GM12801 (cell line): ENCODE data around the gene YLPM1.

Source experiments
- TF ChIP-seq, protein P1 (sequence below): IDR thresholded peaks from one replicate; pipeline ENCODE4 v1.5.1; 2011; ENCODE audit warnings: control low read depth; ENCODE audit not compliant: insufficient read length; ENCODE audit errors: extremely low read depth

The YLPM1 gene

DNA sequence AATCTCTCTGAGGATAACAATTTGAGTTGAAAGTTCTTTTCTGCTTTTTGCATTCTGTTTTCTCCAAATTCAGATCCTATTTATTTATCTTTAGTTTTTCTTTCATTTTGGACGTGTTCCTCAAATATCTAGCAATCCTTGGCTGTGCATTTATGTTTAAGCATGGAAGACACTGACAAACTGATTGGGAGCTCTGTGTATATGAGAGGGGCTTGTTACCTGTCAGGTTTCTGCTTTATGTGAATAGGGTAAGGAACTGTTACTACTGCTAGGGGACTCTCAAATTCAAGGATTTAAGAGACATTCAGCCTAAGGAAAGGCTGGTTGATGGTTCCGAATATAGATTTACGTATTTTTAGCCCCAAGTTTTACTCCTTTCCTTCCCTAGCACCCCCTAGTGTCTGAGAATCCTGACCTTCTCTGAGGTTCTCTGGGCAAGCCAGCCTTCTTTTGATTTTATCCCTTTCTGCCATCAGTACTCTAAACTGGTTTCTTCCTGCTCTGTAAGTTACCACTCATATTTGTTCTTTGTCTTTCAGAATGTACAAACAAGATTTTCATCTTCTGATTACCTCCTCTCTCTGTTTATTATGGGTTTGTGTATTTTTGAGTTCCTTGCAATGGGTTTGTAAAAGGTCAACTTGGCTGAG is 30.5 kb downstream of the YLPM1 start:
- TF ChIP-seq, protein P1, sequence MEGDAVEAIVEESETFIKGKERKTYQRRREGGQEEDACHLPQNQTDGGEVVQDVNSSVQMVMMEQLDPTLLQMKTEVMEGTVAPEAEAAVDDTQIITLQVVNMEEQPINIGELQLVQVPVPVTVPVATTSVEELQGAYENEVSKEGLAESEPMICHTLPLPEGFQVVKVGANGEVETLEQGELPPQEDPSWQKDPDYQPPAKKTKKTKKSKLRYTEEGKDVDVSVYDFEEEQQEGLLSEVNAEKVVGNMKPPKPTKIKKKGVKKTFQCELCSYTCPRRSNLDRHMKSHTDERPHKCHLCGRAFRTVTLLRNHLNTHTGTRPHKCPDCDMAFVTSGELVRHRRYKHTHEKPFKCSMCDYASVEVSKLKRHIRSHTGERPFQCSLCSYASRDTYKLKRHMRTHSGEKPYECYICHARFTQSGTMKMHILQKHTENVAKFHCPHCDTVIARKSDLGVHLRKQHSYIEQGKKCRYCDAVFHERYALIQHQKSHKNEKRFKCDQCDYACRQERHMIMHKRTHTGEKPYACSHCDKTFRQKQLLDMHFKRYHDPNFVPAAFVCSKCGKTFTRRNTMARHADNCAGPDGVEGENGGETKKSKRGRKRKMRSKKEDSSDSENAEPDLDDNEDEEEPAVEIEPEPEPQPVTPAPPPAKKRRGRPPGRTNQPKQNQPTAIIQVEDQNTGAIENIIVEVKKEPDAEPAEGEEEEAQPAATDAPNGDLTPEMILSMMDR = no peak

DNA sequence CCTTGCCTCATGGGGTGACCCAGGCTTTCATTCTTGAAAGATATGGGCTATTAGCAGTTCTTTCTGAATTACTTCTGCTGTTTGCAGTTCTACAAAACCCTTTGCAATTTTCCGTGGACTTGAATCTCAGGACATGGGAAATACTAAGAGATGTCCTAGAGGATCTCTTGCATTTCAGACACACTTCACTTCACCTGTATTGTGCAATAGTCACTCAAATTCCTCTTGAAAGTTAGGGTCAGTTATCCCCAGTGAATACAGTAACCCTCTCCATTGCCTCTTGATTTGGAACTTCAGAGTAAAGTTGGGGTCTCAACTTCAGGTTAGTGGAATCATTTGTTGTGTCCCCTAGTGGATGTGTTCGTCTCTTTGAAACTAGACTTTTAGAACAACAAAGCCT is 31.8 kb downstream of the YLPM1 start:
- TF ChIP-seq, protein P1 = no peak

DNA sequence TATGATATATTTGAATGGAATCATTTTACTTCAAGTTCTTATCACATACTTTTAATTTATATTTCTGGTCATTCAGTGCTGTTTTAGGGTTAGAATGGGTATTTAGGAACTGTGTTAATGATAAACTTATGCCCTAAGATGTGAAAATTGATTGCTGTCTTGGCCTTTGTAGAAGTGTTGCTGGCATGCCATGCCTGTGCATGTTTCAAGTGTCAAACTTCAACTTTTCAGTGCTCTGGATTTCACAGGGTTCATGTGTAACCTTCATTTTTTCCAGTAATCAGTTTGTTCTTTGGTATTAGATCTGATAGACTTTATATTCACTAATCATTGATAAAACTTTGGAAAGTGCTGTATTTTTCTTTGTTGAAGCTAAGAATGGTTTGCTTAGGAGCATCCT is 36.6 kb downstream of the YLPM1 start:
- TF ChIP-seq, protein P1 = no peak

DNA sequence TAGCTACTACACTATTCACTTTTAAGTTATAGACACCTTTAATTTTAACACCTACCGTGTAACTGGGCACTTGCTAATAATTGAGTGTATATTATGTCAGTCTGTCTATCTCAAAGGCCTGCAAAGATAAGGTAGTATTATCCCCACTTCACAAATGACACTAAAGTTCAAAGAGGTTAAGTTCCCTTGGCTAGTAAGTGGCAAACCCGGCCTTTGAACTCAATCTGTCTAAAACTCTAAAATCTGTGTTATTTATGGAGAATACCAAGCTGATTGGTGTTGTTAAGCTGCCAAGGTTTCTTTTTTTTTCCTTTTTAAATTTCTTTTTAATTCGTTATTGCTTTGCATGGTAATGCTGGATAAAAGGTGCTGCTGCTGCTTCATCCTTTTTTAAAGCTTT is 37.7 kb downstream of the YLPM1 start:
- TF ChIP-seq, protein P1 = no peak

DNA sequence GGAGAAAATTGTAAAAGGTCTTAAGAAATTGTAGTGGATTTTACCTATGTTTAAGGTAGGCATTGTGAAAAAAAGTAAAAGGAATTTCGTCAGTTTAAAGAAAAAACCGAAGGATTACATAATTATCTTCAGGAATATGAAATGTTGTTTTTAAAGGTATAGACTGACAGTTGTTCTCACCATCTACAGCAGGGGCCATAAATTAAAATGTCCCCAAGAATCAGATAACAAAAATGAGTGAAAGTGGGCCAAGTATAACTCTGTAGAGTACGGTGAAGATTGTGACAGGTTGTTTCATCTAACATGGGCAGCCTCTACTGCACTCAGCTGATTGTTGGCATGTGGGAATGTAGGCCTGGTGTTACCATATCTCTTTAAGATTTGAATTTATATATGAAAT is 38.3 kb downstream of the YLPM1 start:
- TF ChIP-seq, protein P1 = no peak

DNA sequence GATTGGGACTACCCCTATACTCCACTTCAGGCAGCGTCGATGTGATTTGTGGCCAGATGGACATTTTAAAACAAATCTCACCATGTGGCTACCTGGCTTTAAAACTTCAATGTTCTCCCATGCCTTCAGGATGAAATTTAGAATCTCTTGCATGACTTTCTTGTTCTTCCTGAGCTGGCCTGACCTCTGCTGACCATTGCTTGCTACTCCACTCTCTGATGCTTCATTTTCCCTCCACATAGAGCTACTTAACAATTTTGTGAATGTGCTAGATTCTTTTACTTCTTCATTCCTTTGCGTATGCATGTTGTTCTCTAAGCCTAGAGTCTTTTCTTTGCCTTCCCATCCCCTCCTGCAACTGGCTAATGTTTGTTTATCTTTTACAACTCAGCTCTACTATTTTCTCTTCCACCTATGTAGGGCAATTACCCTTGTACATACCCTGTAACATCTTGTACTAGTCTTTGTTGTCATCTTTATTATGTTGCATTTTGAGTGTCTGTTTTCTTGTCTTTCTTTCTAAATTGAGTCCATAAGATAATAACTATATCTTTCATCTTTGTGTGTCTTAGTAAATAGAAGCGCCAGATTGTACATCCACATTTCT is 41.2 kb downstream of the YLPM1 start:
- TF ChIP-seq, protein P1 = no peak

DNA sequence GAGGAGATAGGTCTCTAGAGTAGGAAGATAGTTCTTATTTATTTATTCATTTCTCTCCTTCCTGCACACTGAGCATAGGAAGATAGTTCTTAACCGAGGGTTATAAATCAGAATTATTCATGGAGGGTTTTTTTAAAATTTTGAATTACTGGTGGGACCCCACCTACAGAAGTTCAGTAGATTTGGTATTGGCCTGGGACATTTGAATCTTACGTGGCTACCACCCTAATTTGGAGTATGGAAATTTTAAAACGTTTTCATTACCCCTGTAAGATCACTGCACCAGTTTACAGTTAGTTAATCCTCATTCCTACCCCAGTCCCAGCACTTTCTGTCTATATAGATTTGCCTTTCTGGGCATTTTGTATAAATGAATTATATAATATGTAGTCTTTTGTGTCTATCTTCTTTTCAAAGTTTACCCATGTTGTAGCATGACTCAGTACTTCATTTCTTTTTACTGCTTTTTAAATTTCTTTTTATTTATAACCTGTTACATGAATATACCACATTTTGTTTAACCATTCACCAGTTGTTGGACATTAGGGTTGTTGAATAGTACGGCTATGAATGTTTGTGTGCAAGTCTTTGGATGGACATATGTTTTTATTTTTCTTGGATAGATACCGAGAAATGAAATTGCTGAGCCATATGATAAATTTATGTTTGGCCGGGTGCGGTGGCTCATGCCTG is 44.9 kb downstream of the YLPM1 start:
- TF ChIP-seq, protein P1 = no peak
